ENCODE measurements around the gene SLCO3A1. TPM values are rescaled to one million over a fixed set of nuclear protein-coding genes. Genes with fewer than 3 reads are reported as not detected.
"Not testable (repeated sequence)": the region's sequence is repeated elsewhere in the genome, so short reads cannot be mapped to it uniquely, and the experiment has no call there.

Gene SLCO3A1
- total RNA-seq, 1 donor from 2014 or later: 65.8 TPM

DNA sequence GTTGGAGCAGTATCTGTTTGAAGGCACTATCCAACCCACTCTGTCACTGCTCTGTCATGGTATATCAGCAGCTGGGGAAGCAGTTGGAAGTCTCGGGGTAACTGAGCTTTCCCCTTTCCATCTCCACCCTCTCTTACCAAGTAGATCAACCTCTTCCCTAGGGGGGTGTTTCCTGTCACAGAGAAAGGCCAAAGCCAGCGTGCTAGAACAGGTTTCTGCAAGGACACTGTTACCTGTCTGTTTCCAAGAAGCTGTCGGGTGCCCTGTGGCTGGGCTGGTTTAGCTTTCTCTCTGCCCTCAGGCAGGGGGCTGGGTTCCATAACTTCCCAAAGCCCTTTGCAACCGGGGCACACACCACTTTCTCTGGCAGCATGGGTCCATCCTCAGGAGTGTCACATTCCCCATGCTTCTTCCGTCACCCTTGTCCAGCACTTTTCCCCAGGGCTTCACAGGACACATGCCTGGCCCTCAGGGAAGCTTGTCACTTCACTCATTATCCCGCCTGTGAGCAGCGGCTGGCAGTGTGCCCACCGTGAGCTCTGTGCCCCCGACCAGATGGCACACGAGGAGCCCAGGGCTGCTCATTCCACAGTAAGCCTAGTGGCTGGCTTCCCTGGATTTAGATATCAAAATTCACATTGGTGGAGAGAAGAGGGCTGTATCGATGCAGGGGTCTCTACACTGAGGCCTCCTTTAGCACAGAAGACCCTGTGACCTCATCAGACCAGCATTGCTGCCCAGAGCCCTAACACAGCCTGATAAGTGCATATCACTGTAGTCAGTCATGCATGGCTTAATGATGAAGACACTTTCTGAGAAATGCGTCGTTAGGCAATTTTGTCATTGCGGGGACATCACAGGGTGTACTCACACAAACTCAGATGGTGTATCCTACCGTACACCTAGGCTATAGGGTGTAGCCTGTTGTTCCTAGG lies 205.8 kb downstream of the SLCO3A1 start:
- Histone ChIP-seq H3K36me3 (no peaks in the 10 kb centered on the region), H3K27me3 (no peaks in the 10 kb centered on the region), H3K4me3 (no peak overlapping the region), H3K4me1 (peaks cover 24% of the 10 kb centered on the region), H3K9me3 (no peaks in the 10 kb centered on the region), H3K27ac (no peak overlapping the region)
- intact Hi-C loops (cut with DNase I): no loop called here
- DNase-seq (ENCODE audit: extremely low spot score in 2 of 2): no peak
- no peak for TF ChIP-seq POLR2A (IDR thresholded peaks at IDR 0.05)
- TF ChIP-seq, protein P1, sequence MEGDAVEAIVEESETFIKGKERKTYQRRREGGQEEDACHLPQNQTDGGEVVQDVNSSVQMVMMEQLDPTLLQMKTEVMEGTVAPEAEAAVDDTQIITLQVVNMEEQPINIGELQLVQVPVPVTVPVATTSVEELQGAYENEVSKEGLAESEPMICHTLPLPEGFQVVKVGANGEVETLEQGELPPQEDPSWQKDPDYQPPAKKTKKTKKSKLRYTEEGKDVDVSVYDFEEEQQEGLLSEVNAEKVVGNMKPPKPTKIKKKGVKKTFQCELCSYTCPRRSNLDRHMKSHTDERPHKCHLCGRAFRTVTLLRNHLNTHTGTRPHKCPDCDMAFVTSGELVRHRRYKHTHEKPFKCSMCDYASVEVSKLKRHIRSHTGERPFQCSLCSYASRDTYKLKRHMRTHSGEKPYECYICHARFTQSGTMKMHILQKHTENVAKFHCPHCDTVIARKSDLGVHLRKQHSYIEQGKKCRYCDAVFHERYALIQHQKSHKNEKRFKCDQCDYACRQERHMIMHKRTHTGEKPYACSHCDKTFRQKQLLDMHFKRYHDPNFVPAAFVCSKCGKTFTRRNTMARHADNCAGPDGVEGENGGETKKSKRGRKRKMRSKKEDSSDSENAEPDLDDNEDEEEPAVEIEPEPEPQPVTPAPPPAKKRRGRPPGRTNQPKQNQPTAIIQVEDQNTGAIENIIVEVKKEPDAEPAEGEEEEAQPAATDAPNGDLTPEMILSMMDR (IDR thresholded peaks at IDR 0.05): no peak
- no peak for TF ChIP-seq POLR2AphosphoS5 (IDR thresholded peaks at IDR 0.05; ENCODE audit: insufficient read depth in 1 of 2, low read depth in 1 of 2)

DNA sequence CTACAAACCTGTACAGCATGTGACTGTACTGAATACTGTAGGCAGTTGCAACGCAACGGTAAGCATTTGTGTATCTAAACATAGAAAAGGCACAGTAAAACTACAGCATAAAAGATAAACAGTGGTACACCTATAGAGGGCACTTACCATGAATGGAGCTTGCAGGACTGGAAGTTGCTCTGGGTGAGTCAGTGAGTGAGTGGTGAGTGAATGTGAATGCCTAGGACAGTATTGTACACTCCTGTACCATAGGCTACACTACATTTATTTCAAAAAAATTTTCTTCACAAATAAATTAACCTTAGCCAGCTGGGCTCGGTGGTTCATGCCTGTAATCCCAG lies 206.4 kb downstream of the SLCO3A1 start:
- not testable (repeated sequence) for DNase-seq (ENCODE audit: extremely low spot score in 2 of 2)

DNA sequence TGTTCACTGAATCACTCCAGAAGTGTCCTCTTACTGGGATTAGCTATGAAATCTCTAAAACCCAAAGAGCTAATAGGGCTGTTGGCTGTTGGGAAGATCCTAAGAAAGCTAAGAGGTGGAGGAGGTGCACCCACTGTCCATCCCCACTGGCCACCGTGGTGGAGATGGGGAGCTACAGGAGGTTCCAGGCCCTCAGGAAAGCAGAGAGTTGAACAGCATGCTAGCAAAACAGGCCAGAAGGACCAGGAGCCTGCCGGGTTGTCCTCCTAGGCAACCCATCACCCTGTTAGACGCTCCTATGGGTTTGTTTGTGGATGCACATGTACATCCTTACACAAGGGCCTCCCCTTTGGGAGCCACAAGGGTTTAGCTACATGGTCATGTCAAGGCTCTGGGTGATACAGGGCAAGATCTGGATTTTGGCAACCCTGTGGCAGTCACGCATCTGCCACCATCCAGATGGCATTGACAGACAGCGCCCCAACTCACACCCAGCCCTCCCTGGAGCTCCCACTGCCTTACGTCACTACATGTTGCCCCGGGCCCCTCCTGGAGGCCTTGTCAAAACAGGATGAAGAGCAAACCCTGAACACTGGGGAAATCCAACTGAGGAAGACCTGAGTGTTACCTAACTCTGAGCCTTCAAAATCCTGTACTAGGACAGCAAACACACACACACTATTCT lies 208.1 kb downstream of the SLCO3A1 start:
- no peak for DNase-seq (ENCODE audit: extremely low spot score in 2 of 2)
- Histone ChIP-seq H3K9me3 (no peaks in the 10 kb centered on the region), H3K36me3 (no peaks in the 10 kb centered on the region), H3K4me1 (peaks cover 24% of the 10 kb centered on the region), H3K4me3 (no peak overlapping the region), H3K27me3 (no peaks in the 10 kb centered on the region), H3K27ac (no peak overlapping the region)
- TF ChIP-seq, protein P1 (IDR thresholded peaks at IDR 0.05): no peak
- TF ChIP-seq POLR2AphosphoS5 (IDR thresholded peaks at IDR 0.05; ENCODE audit: insufficient read depth in 1 of 2, low read depth in 1 of 2): no peak
- TF ChIP-seq POLR2A (IDR thresholded peaks at IDR 0.05): no peak
- intact Hi-C loops (cut with DNase I): no loop called here

More for the DNA sequence above, 206.4 kb downstream of the SLCO3A1 start:
- intact Hi-C loops (cut with DNase I); H3K9me3 ChIP-seq; H3K27me3 ChIP-seq; H3K36me3 ChIP-seq; H3K27ac ChIP-seq; H3K4me3 ChIP-seq: not testable (repeated sequence)
- peaks cover 24% of the 10 kb centered on the region for H3K4me1 ChIP-seq

DNA sequence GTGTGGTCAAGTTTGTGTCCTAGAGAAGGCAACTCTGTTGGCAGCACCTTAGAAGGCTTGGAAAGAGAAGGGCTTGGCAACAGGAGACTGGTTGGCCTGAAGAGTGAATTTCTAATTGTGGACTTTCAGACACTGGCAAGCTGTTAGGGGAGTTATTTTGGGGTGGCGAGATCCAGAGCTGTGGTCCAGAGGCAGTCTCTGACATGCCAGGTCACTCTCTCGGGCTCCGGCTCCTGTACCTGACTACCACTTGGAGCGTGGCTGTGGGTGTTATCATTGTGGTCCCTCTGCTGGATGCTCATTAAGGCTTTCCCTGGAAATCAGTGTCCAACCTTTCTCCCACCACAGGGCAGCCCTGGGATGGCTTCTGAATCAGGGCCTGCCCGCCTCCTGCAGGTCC lies 209.0 kb downstream of the SLCO3A1 start:
- Histone ChIP-seq H3K36me3 (no peaks in the 10 kb centered on the region), H3K9me3 (no peaks in the 10 kb centered on the region), H3K4me1 (peaks cover 24% of the 10 kb centered on the region), H3K27ac (no peak overlapping the region), H3K4me3 (no peak overlapping the region), H3K27me3 (no peaks in the 10 kb centered on the region)
- TF ChIP-seq POLR2AphosphoS5 (IDR thresholded peaks at IDR 0.05; ENCODE audit: insufficient read depth in 1 of 2, low read depth in 1 of 2): no peak
- TF ChIP-seq, protein P1 (IDR thresholded peaks at IDR 0.05): no peak
- TF ChIP-seq POLR2A (IDR thresholded peaks at IDR 0.05): no peak
- no peak for DNase-seq (ENCODE audit: extremely low spot score in 2 of 2)
- intact Hi-C loops (cut with DNase I): no loop called here

DNA sequence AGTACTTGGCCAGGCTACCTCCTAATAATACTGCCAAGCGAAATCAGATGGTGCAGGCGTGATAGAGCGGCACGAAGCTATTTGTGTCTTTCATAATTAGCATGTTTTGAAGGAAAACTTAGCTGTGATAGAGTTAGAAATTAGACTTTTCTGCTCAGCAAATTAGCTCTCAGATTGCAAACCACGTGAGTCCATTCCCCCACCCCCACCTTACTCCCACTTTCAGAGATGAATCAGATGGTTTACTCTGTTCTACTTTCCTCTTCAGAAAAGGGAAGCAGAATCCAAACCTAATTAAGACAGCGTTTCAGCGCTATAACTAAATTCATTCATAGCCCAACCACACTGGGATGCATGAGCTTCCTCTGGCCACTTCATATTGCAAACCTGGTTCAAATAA lies 214.6 kb downstream of the SLCO3A1 start:
- H3K36me3 ChIP-seq: no peaks in the 10 kb centered on the region
- no peaks in the 10 kb centered on the region for H3K27me3 ChIP-seq
- H3K9me3 ChIP-seq: no peaks in the 10 kb centered on the region
- no peak for DNase-seq (ENCODE audit: extremely low spot score in 2 of 2)
- intact Hi-C loops (cut with DNase I): no loop called here
- peaks cover 34% of the 10 kb centered on the region for H3K4me1 ChIP-seq
- H3K4me3 ChIP-seq: no peak overlapping the region
- H3K27ac ChIP-seq: peak overlapping the region; percentile 80
- no peak for TF ChIP-seq POLR2AphosphoS5 (IDR thresholded peaks at IDR 0.05; ENCODE audit: insufficient read depth in 1 of 2, low read depth in 1 of 2)
- no peak for TF ChIP-seq POLR2A (IDR thresholded peaks at IDR 0.05)
- TF ChIP-seq, protein P1 (IDR thresholded peaks at IDR 0.05): no peak
